WTC11 (cell line): ENCODE measurements around the gene TUBA3C. TPM values are rescaled to one million over a fixed set of nuclear protein-coding genes. Genes with fewer than 3 reads are reported as not detected.

Experiments
- ATAC-seq: fragments of 200-7000 bp; cut with Tn5 transposase; 2 replicates; pipeline ENCODE4 v1.10.0; 2021; ENCODE audit warnings: mild to moderate bottlenecking, moderate library complexity
- CTCF ChIA-PET: fragments of 300-600 bp; sonication (Branson Sonifier 250); formaldehyde crosslinking; loops from one replicate; lab custom pipeline; 2021; ENCODE audit warnings: antibody characterized with exemption; lab: Charles Lee
- POLR2A ChIA-PET: fragments of 350-600 bp; sonication (Branson Sonifier 250); formaldehyde crosslinking; loops from one replicate; lab custom pipeline; 2021; ENCODE audit warnings: antibody characterized with exemption; lab: Charles Lee
- DNase-seq: peaks from one replicate; pipeline ENCODE4 v3.0.0; 2021; ENCODE audit warnings: low spot score
- H3K27ac Mint-ChIP-seq: 2 replicates; pipeline ENCODE4 v1.8.0; 2021; ENCODE audit warnings: mixed read lengths
- H3K27me3 Mint-ChIP-seq: 2 replicates; pipeline ENCODE4 v1.8.0; 2021; ENCODE audit warnings: low read depth, mild to moderate bottlenecking, moderate library complexity, mixed read lengths
- H3K36me3 Mint-ChIP-seq: 2 replicates; pipeline ENCODE4 v1.8.0; 2021; ENCODE audit warnings: mixed read lengths
- H3K4me1 Mint-ChIP-seq: 2 replicates; pipeline ENCODE4 v1.8.0; 2022; ENCODE audit warnings: mixed read lengths
- H3K4me3 Mint-ChIP-seq: 2 replicates; pipeline ENCODE4 v1.8.0; 2021; ENCODE audit warnings: mild to moderate bottlenecking, moderate library complexity, mixed read lengths
- H3K9me3 Mint-ChIP-seq: 2 replicates; pipeline ENCODE4 v1.8.0; 2021; ENCODE audit warnings: mixed read lengths
- AR ChIP-seq: fragments of 250-450 bp; sonication (Bioruptor Pico); IDR thresholded peaks from 2 replicates; pipeline ENCODE4 v1.9.0; 2021; ENCODE audit warnings: mild to moderate bottlenecking
- ATF2 ChIP-seq: sonication (generic); formaldehyde crosslinking; IDR thresholded peaks from 2 replicates; pipeline ENCODE4 v1.8.1; 2022; ENCODE audit warnings: low read depth, missing genetic modification reagents, borderline replicate concordance
- CBFB ChIP-seq: sonication (generic); formaldehyde crosslinking; IDR thresholded peaks from 2 replicates; pipeline ENCODE4 v1.8.1; 2022; ENCODE audit warnings: mild to moderate bottlenecking, low read depth, missing genetic modification reagents
- E2F1 ChIP-seq: sonication (generic); formaldehyde crosslinking; IDR thresholded peaks from 2 replicates; pipeline ENCODE4 v1.8.0; 2022; ENCODE audit warnings: mild to moderate bottlenecking, missing genetic modification reagents
- ELF4 ChIP-seq: sonication (generic); formaldehyde crosslinking; IDR thresholded peaks from 2 replicates; pipeline ENCODE4 v1.8.1; 2022; ENCODE audit warnings: low read depth, mild to moderate bottlenecking, moderate library complexity, missing genetic modification reagents
- HMGA2 ChIP-seq: fragments of 250-450 bp; sonication (Bioruptor Pico); IDR thresholded peaks from 2 replicates; pipeline ENCODE4 v1.4.0; 2021; ENCODE audit warnings: mild to moderate bottlenecking, moderate library complexity
- JUN ChIP-seq: sonication (generic); formaldehyde crosslinking; IDR thresholded peaks from 2 replicates; pipeline ENCODE4 v1.8.0; 2023; ENCODE audit warnings: mild to moderate bottlenecking, missing genetic modification reagents
- KAT7 ChIP-seq: sonication (generic); formaldehyde crosslinking; IDR thresholded peaks from 2 replicates; pipeline ENCODE4 v1.8.1; 2023; ENCODE audit warnings: missing genetic modification reagents, mild to moderate bottlenecking, borderline replicate concordance
- OVOL2 ChIP-seq: fragments of 250-450 bp; sonication (Bioruptor Pico); IDR thresholded peaks from 2 replicates; pipeline ENCODE4 v1.9.0; 2021; ENCODE audit warnings: mild to moderate bottlenecking, borderline replicate concordance
- RELA ChIP-seq: sonication (generic); formaldehyde crosslinking; IDR thresholded peaks from 2 replicates; pipeline ENCODE4 v1.8.1; 2022; ENCODE audit warnings: missing genetic modification reagents, mild to moderate bottlenecking, borderline replicate concordance
- SMAD3 ChIP-seq: sonication (generic); formaldehyde crosslinking; IDR thresholded peaks from 2 replicates; pipeline ENCODE4 v1.8.0; 2022; ENCODE audit warnings: missing genetic modification reagents, mild to moderate bottlenecking, borderline replicate concordance
- SP1 ChIP-seq: sonication (generic); formaldehyde crosslinking; conservative IDR thresholded peaks from 2 replicates; pipeline ENCODE4 v1.8.1; 2022; ENCODE audit warnings: missing genetic modification reagents
- USF1 ChIP-seq: sonication (generic); formaldehyde crosslinking; IDR thresholded peaks from 2 replicates; pipeline ENCODE4 v1.8.0; 2022; ENCODE audit warnings: mild to moderate bottlenecking, missing genetic modification reagents
- ZBTB21 ChIP-seq: sonication (generic); formaldehyde crosslinking; IDR thresholded peaks from 2 replicates; pipeline ENCODE4 v1.8.1; 2023; ENCODE audit warnings: mild to moderate bottlenecking, missing genetic modification reagents, borderline replicate concordance
- ZNF232 ChIP-seq: sonication (generic); formaldehyde crosslinking; IDR thresholded peaks from 2 replicates; pipeline ENCODE4 v1.8.0; 2022; ENCODE audit warnings: mild to moderate bottlenecking, missing genetic modification reagents
- ZNF281 ChIP-seq: sonication (generic); formaldehyde crosslinking; IDR thresholded peaks from 2 replicates; pipeline ENCODE4 v1.8.0; 2023; ENCODE audit warnings: mild to moderate bottlenecking, missing genetic modification reagents
- ZNF317 ChIP-seq: sonication (generic); formaldehyde crosslinking; IDR thresholded peaks from 2 replicates; pipeline ENCODE4 v1.8.1; 2023; ENCODE audit warnings: low read depth, mild to moderate bottlenecking, moderate library complexity, missing genetic modification reagents, borderline replicate concordance
- ZNF396 ChIP-seq: fragments of 250-450 bp; sonication (Bioruptor Pico); IDR thresholded peaks from 2 replicates; pipeline ENCODE4 v1.8.0; 2021; ENCODE audit warnings: mild to moderate bottlenecking, moderate library complexity, borderline replicate concordance
- ZNF425 ChIP-seq: fragments of 250-450 bp; sonication (Bioruptor Pico); conservative IDR thresholded peaks from 2 replicates; pipeline ENCODE4 v1.9.0; 2021; ENCODE audit warnings: mild to moderate bottlenecking
- ZNF671 ChIP-seq: fragments of 250-450 bp; sonication (Bioruptor Pico); IDR thresholded peaks from 2 replicates; pipeline ENCODE4 v1.8.0; 2021; ENCODE audit warnings: mild to moderate bottlenecking
- total RNA-seq: library from RNA; stranded (reverse); gene quantifications from 3 replicates; pipeline ENCODE4 v1.2.3, GENCODE V29; 2021
- TF ChIP-seq, protein P1 (sequence below): fragments of 200-600 bp; IDR thresholded peaks from 2 replicates; pipeline ENCODE4 v1.8.0; 2022; ENCODE audit warnings: antibody characterized with exemption

TUBA3C gene
- total RNA-seq, 1 experiment from 2014 or later: not detected

DNA sequence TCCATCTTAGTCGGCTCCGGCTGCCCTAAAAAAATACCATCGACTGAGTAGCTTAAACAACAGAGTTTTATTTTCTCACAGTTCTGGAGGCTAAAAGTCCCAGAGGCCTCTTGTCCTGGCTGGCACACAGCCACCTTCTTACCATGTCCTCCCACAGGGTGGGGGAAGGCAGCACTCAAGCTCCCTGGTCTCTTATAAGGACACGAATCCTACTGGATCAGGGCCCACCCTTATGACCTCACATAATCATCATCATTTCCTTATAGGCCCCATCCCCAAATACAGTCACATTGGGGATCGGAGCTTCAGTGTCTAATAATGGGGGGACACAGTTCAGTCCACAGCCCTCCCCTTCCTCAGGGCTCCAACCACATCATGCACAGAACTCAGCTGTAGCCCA, 2.6 kb upstream of the TUBA3C start:
- Mint-ChIP-seq H3K36me3 (peaks cover 70% of the 10 kb centered on the region), H3K27ac (no peak overlapping the region), H3K27me3 (peaks cover 13% of the 10 kb centered on the region), H3K9me3 (peaks cover 62% of the 10 kb centered on the region), H3K4me3 (no peak overlapping the region), H3K4me1 (no peaks in the 10 kb centered on the region)
- TF ChIP-seq ZNF425 (no peak), CBFB (CRISPR knock-in tag) (no peak), OVOL2 (no peak), JUN (CRISPR knock-in tag) (no peak), ZNF281 (no peak), SP1 (CRISPR knock-in tag) (no peak), HMGA2 (CRISPR knock-in tag) (no peak), ZNF232 (CRISPR knock-in tag) (no peak), SMAD3 (CRISPR knock-in tag) (no peak), AR (CRISPR knock-in tag) (no peak)
- TF ChIP-seq, protein P1, sequence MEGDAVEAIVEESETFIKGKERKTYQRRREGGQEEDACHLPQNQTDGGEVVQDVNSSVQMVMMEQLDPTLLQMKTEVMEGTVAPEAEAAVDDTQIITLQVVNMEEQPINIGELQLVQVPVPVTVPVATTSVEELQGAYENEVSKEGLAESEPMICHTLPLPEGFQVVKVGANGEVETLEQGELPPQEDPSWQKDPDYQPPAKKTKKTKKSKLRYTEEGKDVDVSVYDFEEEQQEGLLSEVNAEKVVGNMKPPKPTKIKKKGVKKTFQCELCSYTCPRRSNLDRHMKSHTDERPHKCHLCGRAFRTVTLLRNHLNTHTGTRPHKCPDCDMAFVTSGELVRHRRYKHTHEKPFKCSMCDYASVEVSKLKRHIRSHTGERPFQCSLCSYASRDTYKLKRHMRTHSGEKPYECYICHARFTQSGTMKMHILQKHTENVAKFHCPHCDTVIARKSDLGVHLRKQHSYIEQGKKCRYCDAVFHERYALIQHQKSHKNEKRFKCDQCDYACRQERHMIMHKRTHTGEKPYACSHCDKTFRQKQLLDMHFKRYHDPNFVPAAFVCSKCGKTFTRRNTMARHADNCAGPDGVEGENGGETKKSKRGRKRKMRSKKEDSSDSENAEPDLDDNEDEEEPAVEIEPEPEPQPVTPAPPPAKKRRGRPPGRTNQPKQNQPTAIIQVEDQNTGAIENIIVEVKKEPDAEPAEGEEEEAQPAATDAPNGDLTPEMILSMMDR: no peak
- POLR2A ChIA-PET: interaction anchor here (0.6 kb wide), 1 partner anchor 149 kb away, joined by 3 read pairs; no protein-coding TSS in a partner anchor
- ATAC-seq: no peak
- CTCF ChIA-PET: no interaction called here
- DNase-seq: no peak

DNA sequence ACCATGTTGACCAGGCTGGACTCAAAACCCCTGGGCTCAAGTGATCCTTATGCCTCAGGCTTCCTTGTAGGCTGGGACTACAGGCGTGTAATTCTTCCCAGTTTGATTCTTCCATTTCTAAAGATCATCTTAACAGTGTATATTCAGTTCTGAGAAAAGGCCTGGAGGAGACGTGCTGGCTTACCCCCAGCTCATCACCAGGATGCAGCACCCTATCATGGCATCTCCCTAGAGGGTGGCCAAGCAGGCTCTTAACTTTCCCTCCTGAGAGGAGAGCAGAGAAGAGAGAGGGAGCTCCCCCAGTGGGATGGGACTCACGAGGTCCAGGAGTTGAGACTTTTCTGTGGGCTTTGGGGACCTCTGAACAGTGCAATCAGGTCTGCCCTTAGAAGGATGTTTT, 2.1 kb upstream of the TUBA3C start:
- Mint-ChIP-seq H3K27ac (no peak overlapping the region), H3K36me3 (peaks cover 72% of the 10 kb centered on the region), H3K4me1 (no peaks in the 10 kb centered on the region), H3K27me3 (peaks cover 15% of the 10 kb centered on the region), H3K4me3 (no peak overlapping the region), H3K9me3 (peaks cover 66% of the 10 kb centered on the region)
- ATAC-seq: no peak
- CTCF ChIA-PET: no interaction called here
- TF ChIP-seq ZNF671 (CRISPR knock-in tag) (no peak), KAT7 (CRISPR knock-in tag) (no peak), ZNF396 (CRISPR knock-in tag) (no peak), E2F1 (CRISPR knock-in tag) (no peak), RELA (CRISPR knock-in tag) (no peak), ZBTB21 (CRISPR knock-in tag) (no peak), OVOL2 (no peak), USF1 (CRISPR knock-in tag) (no peak), ZNF317 (no peak), ELF4 (CRISPR knock-in tag) (no peak), ATF2 (CRISPR knock-in tag) (no peak)
- DNase-seq: no peak
- POLR2A ChIA-PET: no interaction called here
